MG63 (cell line): ENCODE measurements around the gene PCOLCE2. TPM values are rescaled to one million over a fixed set of nuclear protein-coding genes. Genes with fewer than 3 reads are reported as not detected.

ENCODE experiments used
- DNase-seq: peaks from one replicate; pipeline ENCODE4 v3.0.0-alpha.2; 2020
- H3K27me3 ChIP-seq: fragments of 250-450 bp; sonication (Bioruptor Pico); 2 replicates; pipeline ENCODE4 v1.5.1; 2020; ENCODE audit warnings: mild to moderate bottlenecking, moderate library complexity
- H3K36me3 ChIP-seq: fragments of 250-450 bp; sonication (Bioruptor Pico); 2 replicates; pipeline ENCODE4 v1.5.1; 2020; ENCODE audit warnings: mild to moderate bottlenecking, moderate library complexity
- H3K4me3 ChIP-seq: fragments of 250-450 bp; sonication (Bioruptor Pico); 2 replicates; pipeline ENCODE4 v1.5.1; 2020; ENCODE audit warnings: mild to moderate bottlenecking, moderate library complexity
- H3K9me3 ChIP-seq: fragments of 250-450 bp; sonication (Bioruptor Pico); 2 replicates; pipeline ENCODE4 v1.5.1; 2020; ENCODE audit warnings: mild to moderate bottlenecking, moderate library complexity
- total RNA-seq: library from RNA; depleted of rRNA; stranded (reverse); fragments of >200 nt; shearing (Covaris generic); gene quantifications from 2 replicates; pipeline ENCODE4 v1.2.3, GENCODE V29; 2014; ENCODE audit warnings: low replicate concordance; rRNA removed

PCOLCE2 gene
- total RNA-seq, 1 experiment from 2014 or later: 150 TPM

GRCh38 chr3:142801746-142802145 lies 87.1 kb downstream of the PCOLCE2 start:
- no peak overlapping the region for H3K4me3 ChIP-seq
- H3K27me3 ChIP-seq: no peaks in the 10 kb centered on the region
- no peaks in the 10 kb centered on the region for H3K36me3 ChIP-seq
- H3K9me3 ChIP-seq: no peaks in the 10 kb centered on the region
- no peak for DNase-seq

- DNase-seq: no peak
- Histone ChIP-seq H3K9me3 (peaks cover 7% of the 10 kb centered on the region), H3K4me3 (no peak overlapping the region), H3K36me3 (no peaks in the 10 kb centered on the region), H3K27me3 (no peaks in the 10 kb centered on the region)
Measured at GRCh38 chr3:142796823-142797222, 92.1 kb downstream of the PCOLCE2 start.

GRCh38 chr3:142795332-142795731 lies 93.6 kb downstream of the PCOLCE2 start:
- DNase-seq: no peak
- Histone ChIP-seq H3K4me3 (no peak overlapping the region), H3K9me3 (peaks cover 7% of the 10 kb centered on the region), H3K36me3 (no peaks in the 10 kb centered on the region), H3K27me3 (no peaks in the 10 kb centered on the region)

- Histone ChIP-seq H3K27me3 (no peaks in the 10 kb centered on the region), H3K4me3 (no peak overlapping the region), H3K36me3 (no peaks in the 10 kb centered on the region), H3K9me3 (peaks cover 7% of the 10 kb centered on the region)
- DNase-seq: no peak
Measured at GRCh38 chr3:142794508-142794907, 94.4 kb downstream of the PCOLCE2 start.

GRCh38 chr3:142787719-142788118 lies 101.2 kb downstream of the PCOLCE2 start:
- H3K9me3 ChIP-seq: no peaks in the 10 kb centered on the region
- H3K27me3 ChIP-seq: no peaks in the 10 kb centered on the region
- no peak overlapping the region for H3K4me3 ChIP-seq
- no peaks in the 10 kb centered on the region for H3K36me3 ChIP-seq
- no peak for DNase-seq

GRCh38 chr3:142785996-142786395 lies 102.9 kb downstream of the PCOLCE2 start:
- Histone ChIP-seq H3K4me3 (no peak overlapping the region), H3K36me3 (no peaks in the 10 kb centered on the region), H3K27me3 (no peaks in the 10 kb centered on the region), H3K9me3 (no peaks in the 10 kb centered on the region)
- no peak for DNase-seq

GRCh38 chr3:142784228-142784627 lies 104.7 kb downstream of the PCOLCE2 start:
- H3K4me3 ChIP-seq: no peak overlapping the region
- H3K36me3 ChIP-seq: no peaks in the 10 kb centered on the region
- no peaks in the 10 kb centered on the region for H3K9me3 ChIP-seq
- no peaks in the 10 kb centered on the region for H3K27me3 ChIP-seq
- DNase-seq: no peak

GRCh38 chr3:142782616-142783015 lies 106.3 kb downstream of the PCOLCE2 start:
- H3K27me3 ChIP-seq: no peaks in the 10 kb centered on the region
- no peak overlapping the region for H3K4me3 ChIP-seq
- DNase-seq: no peak
- no peaks in the 10 kb centered on the region for H3K9me3 ChIP-seq
- H3K36me3 ChIP-seq: no peaks in the 10 kb centered on the region

- no peak for DNase-seq
- H3K27me3 ChIP-seq: no peaks in the 10 kb centered on the region
- no peak overlapping the region for H3K4me3 ChIP-seq
- H3K9me3 ChIP-seq: no peaks in the 10 kb centered on the region
- no peaks in the 10 kb centered on the region for H3K36me3 ChIP-seq
Measured at GRCh38 chr3:142779591-142779990, 109.3 kb downstream of the PCOLCE2 start.

GRCh38 chr3:142778541-142778940 lies 110.3 kb downstream of the PCOLCE2 start:
- no peak for DNase-seq
- H3K9me3 ChIP-seq: no peaks in the 10 kb centered on the region
- no peaks in the 10 kb centered on the region for H3K36me3 ChIP-seq
- no peaks in the 10 kb centered on the region for H3K27me3 ChIP-seq
- no peak overlapping the region for H3K4me3 ChIP-seq

- Histone ChIP-seq H3K4me3 (no peak overlapping the region), H3K36me3 (no peaks in the 10 kb centered on the region), H3K9me3 (no peaks in the 10 kb centered on the region), H3K27me3 (no peaks in the 10 kb centered on the region)
- no peak for DNase-seq
Measured at GRCh38 chr3:142777927-142778326, 111.0 kb downstream of the PCOLCE2 start.

GRCh38 chr3:142768338-142768737 lies 120.5 kb downstream of the PCOLCE2 start:
- Histone ChIP-seq H3K36me3 (no peaks in the 10 kb centered on the region), H3K4me3 (no peak overlapping the region), H3K9me3 (peaks cover 5% of the 10 kb centered on the region; the same call in 1 of the 2 replicates), H3K27me3 (no peaks in the 10 kb centered on the region)
- no peak for DNase-seq

Other genes starting within 250 kb of the PCOLCE2 start
- gene TRPC1, start 165.0 kb downstream of the PCOLCE2 start, total RNA-seq: 2.3 and 2.6 TPM in 2 replicates
- 0.66 and 2.5 TPM in 2 replicates for gene PAQR9, start 74.6 kb upstream of the PCOLCE2 start, total RNA-seq
- 65.3 and 141 TPM in 2 replicates for gene U2SURP, start 112.5 kb upstream of the PCOLCE2 start, total RNA-seq
- gene CHST2, start 230.7 kb upstream of the PCOLCE2 start, total RNA-seq: 0.20 and 0.36 TPM in 2 replicates